ENCODE results near the gene DCPS.
"Not testable (repeated sequence)": the region's sequence is repeated elsewhere in the genome, so short reads cannot be mapped to it uniquely, and the experiment has no call there.

Gene DCPS

DNA sequence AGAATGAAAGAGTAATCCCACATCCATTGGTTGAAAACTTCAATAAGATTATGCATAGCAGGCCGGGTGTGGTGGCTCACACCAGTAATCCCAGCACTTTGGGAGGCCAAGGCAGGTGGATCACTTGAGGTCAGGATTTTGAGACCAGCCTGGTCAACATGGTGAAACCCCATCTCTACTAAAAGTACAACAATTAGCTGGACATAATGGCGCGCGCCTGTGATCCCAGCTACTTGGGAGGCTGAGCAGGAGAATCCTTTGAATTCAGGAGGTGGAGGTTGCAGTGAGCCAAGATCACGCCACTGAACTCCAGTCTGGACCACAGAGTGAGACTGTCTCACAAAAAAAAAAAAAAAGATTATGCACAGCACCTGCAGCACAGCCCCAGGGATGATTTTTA lies 63.9 kb downstream of the DCPS start:
- H3K27me3 ChIP-seq (ENCODE audit: control insufficient read depth, insufficient read depth, low read length); H3K4me3 ChIP-seq (ENCODE audit: low read depth, low read length); H3K9ac ChIP-seq (ENCODE audit: low read depth, low read length); H3K36me3 ChIP-seq (ENCODE audit: control insufficient read depth, insufficient read depth, low read length); H3K9me3 ChIP-seq (ENCODE audit: control insufficient read depth, insufficient read depth, low read length); H3K4me1 ChIP-seq (ENCODE audit: control insufficient read depth, insufficient read depth, low read length): not testable (repeated sequence)

GRCh38 chr11:126368336-126369119 lies 64.7 kb downstream of the DCPS start:
- H3K9me3 ChIP-seq (ENCODE audit: control insufficient read depth, insufficient read depth, low read length); H3K4me1 ChIP-seq (ENCODE audit: control insufficient read depth, insufficient read depth, low read length); H3K36me3 ChIP-seq (ENCODE audit: control insufficient read depth, insufficient read depth, low read length); H3K4me3 ChIP-seq (ENCODE audit: low read depth, low read length); H3K9ac ChIP-seq (ENCODE audit: low read depth, low read length); H3K27me3 ChIP-seq (ENCODE audit: control insufficient read depth, insufficient read depth, low read length): not testable (repeated sequence)

DNA sequence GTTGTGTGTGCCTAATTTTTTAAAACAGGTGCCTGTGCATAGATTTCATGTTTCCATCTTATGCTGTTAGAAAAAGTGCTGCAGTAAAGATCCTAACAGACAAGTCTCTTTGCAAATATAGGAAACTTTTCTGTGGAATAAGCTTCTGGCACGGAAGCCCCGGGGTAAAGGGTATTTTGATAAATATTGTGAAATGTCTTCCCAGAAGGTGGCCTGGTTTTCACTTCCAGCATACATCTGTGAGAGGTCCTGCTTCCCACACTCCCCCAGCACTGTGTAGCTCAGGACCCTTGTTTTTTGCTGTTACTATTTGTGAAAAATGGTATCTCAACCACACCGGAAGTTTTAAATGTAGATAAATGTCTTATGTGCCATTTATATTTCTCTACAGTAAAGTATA lies 66.2 kb downstream of the DCPS start:
- Histone ChIP-seq H3K4me3 (ENCODE audit: low read depth, low read length) (no peak overlapping the region), H3K4me1 (ENCODE audit: control insufficient read depth, insufficient read depth, low read length) (peaks cover 2% of the 10 kb centered on the region)

GRCh38 chr11:126371595-126371994 lies 67.7 kb downstream of the DCPS start:
- H3K9me3 ChIP-seq (ENCODE audit: control insufficient read depth, insufficient read depth, low read length), result no peaks in the 10 kb centered on the region
- no peaks in the 10 kb centered on the region for H3K36me3 ChIP-seq (ENCODE audit: control insufficient read depth, insufficient read depth, low read length)
- H3K4me3 ChIP-seq (ENCODE audit: low read depth, low read length), result no peak overlapping the region
- H3K9ac ChIP-seq (ENCODE audit: low read depth, low read length), result no peak overlapping the region
- peaks cover 2% of the 10 kb centered on the region for H3K4me1 ChIP-seq (ENCODE audit: control insufficient read depth, insufficient read depth, low read length)
- H3K27me3 ChIP-seq (ENCODE audit: control insufficient read depth, insufficient read depth, low read length), result no peaks in the 10 kb centered on the region

More for the DNA sequence above, 66.2 kb downstream of the DCPS start:
- no peaks in the 10 kb centered on the region for H3K9me3 ChIP-seq (ENCODE audit: control insufficient read depth, insufficient read depth, low read length)
- no peaks in the 10 kb centered on the region for H3K27me3 ChIP-seq (ENCODE audit: control insufficient read depth, insufficient read depth, low read length)
- no peaks in the 10 kb centered on the region for H3K36me3 ChIP-seq (ENCODE audit: control insufficient read depth, insufficient read depth, low read length)
- no peak overlapping the region for H3K9ac ChIP-seq (ENCODE audit: low read depth, low read length)

- not testable (repeated sequence) for H3K36me3 ChIP-seq (ENCODE audit: control insufficient read depth, insufficient read depth, low read length); H3K9ac ChIP-seq (ENCODE audit: low read depth, low read length); H3K27me3 ChIP-seq (ENCODE audit: control insufficient read depth, insufficient read depth, low read length)
These were observed 69.7 kb downstream of the DCPS start for GRCh38 chr11:126373389-126374066.

DNA sequence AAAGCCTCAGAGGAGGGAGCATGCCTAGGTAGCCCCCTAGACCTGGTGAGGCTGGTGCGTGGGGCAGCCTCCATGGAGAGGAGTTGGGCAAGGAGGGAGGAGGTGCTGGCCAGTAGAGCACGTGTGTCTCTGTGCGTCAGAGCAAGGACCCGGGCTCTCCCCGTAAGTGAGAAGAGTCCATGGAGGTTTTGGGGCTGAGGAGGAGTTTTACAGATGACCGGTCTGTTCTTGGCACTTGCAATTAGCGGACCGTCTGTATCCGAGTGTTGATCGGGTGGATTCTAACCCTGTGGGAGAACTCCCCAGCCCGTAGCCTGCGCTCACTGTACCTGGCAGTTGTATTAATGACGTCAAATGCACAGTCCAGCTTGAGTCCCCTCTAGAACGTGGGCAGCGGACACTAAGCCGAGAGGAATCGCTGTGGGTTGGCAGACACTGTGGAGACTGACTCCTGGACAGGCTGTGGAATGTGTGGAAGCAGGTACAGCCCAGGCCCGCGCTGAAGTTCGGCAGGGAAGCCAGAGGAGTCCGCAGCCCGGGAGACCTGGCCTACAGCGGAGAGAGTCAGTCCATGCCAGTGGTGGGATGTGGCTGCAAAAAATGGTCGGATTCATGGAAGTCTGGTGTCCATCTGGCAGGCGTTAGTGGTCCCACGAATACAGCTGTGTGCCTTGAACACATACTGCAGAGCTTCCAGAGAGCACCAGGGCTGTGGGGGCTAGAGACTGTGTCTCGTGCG lies 70.9 kb downstream of the DCPS start:
- not testable (repeated sequence) for H3K9me3 ChIP-seq (ENCODE audit: control insufficient read depth, insufficient read depth, low read length); H3K9ac ChIP-seq (ENCODE audit: low read depth, low read length); H3K27me3 ChIP-seq (ENCODE audit: control insufficient read depth, insufficient read depth, low read length); H3K36me3 ChIP-seq (ENCODE audit: control insufficient read depth, insufficient read depth, low read length); H3K4me1 ChIP-seq (ENCODE audit: control insufficient read depth, insufficient read depth, low read length); H3K4me3 ChIP-seq (ENCODE audit: low read depth, low read length)

More at GRCh38 chr11:126373389-126374066, 69.7 kb downstream of the DCPS start:
- not testable (repeated sequence) for H3K4me1 ChIP-seq (ENCODE audit: control insufficient read depth, insufficient read depth, low read length); H3K4me3 ChIP-seq (ENCODE audit: low read depth, low read length); H3K9me3 ChIP-seq (ENCODE audit: control insufficient read depth, insufficient read depth, low read length)

GRCh38 chr11:126375726-126376125 lies 71.9 kb downstream of the DCPS start:
- no peaks in the 10 kb centered on the region for H3K27me3 ChIP-seq (ENCODE audit: control insufficient read depth, insufficient read depth, low read length)
- no peaks in the 10 kb centered on the region for H3K4me1 ChIP-seq (ENCODE audit: control insufficient read depth, insufficient read depth, low read length)
- H3K36me3 ChIP-seq (ENCODE audit: control insufficient read depth, insufficient read depth, low read length), result no peaks in the 10 kb centered on the region
- H3K9ac ChIP-seq (ENCODE audit: low read depth, low read length), result no peak overlapping the region
- H3K9me3 ChIP-seq (ENCODE audit: control insufficient read depth, insufficient read depth, low read length), result no peaks in the 10 kb centered on the region
- no peak overlapping the region for H3K4me3 ChIP-seq (ENCODE audit: low read depth, low read length)

GRCh38 chr11:126378763-126379162 lies 74.9 kb downstream of the DCPS start:
- no peaks in the 10 kb centered on the region for H3K36me3 ChIP-seq (ENCODE audit: control insufficient read depth, insufficient read depth, low read length)
- no peak overlapping the region for H3K4me3 ChIP-seq (ENCODE audit: low read depth, low read length)
- H3K9me3 ChIP-seq (ENCODE audit: control insufficient read depth, insufficient read depth, low read length), result no peaks in the 10 kb centered on the region
- no peaks in the 10 kb centered on the region for H3K4me1 ChIP-seq (ENCODE audit: control insufficient read depth, insufficient read depth, low read length)
- H3K27me3 ChIP-seq (ENCODE audit: control insufficient read depth, insufficient read depth, low read length), result no peaks in the 10 kb centered on the region
- H3K9ac ChIP-seq (ENCODE audit: low read depth, low read length), result no peak overlapping the region

- Histone ChIP-seq H3K27me3 (ENCODE audit: control insufficient read depth, insufficient read depth, low read length) (no peaks in the 10 kb centered on the region), H3K9me3 (ENCODE audit: control insufficient read depth, insufficient read depth, low read length) (no peaks in the 10 kb centered on the region), H3K4me1 (ENCODE audit: control insufficient read depth, insufficient read depth, low read length) (no peaks in the 10 kb centered on the region), H3K9ac (ENCODE audit: low read depth, low read length) (no peak overlapping the region), H3K4me3 (ENCODE audit: low read depth, low read length) (no peak overlapping the region), H3K36me3 (ENCODE audit: control insufficient read depth, insufficient read depth, low read length) (no peaks in the 10 kb centered on the region)
These were observed 77.0 kb downstream of the DCPS start for GRCh38 chr11:126380909-126381308.

GRCh38 chr11:126381960-126382359 lies 78.1 kb downstream of the DCPS start:
- H3K4me3 ChIP-seq (ENCODE audit: low read depth, low read length); H3K9me3 ChIP-seq (ENCODE audit: control insufficient read depth, insufficient read depth, low read length); H3K9ac ChIP-seq (ENCODE audit: low read depth, low read length); H3K4me1 ChIP-seq (ENCODE audit: control insufficient read depth, insufficient read depth, low read length); H3K36me3 ChIP-seq (ENCODE audit: control insufficient read depth, insufficient read depth, low read length); H3K27me3 ChIP-seq (ENCODE audit: control insufficient read depth, insufficient read depth, low read length): not testable (repeated sequence)

DNA sequence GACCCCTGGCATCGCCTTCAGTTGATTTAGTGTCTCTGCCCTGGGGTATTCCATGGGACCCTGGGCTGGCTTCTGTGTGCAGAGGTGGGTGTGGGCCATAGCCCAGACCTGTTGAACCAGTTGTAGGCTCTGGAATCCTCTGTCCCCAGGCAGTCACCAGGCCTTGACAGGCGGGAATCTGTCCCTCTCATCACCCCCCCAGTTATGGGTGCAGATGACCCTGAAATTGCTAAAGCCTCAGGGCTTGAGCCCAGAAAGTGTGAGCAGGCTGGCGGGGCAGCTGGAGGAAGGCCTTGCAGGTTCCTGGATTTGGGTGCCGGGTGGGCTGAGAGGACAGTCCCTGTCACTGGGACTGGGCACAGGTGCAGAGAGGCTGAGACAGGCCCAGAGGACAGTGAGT lies 78.8 kb downstream of the DCPS start:
- H3K4me3 ChIP-seq (ENCODE audit: low read depth, low read length); H3K27me3 ChIP-seq (ENCODE audit: control insufficient read depth, insufficient read depth, low read length); H3K36me3 ChIP-seq (ENCODE audit: control insufficient read depth, insufficient read depth, low read length); H3K4me1 ChIP-seq (ENCODE audit: control insufficient read depth, insufficient read depth, low read length); H3K9ac ChIP-seq (ENCODE audit: low read depth, low read length); H3K9me3 ChIP-seq (ENCODE audit: control insufficient read depth, insufficient read depth, low read length): not testable (repeated sequence)

Data from iPS-15b (cell line).